HG03432 (cell line): ENCODE data around the gene MYO1D.
"Not testable (repeated sequence)": the region's sequence is repeated elsewhere in the genome, so short reads cannot be mapped to it uniquely, and the experiment has no call there.

Experiments
- ATAC-seq: cut with Tn5 transposase; IDR thresholded peaks from one replicate; pipeline ENCODE4 v1.9.1; 2021; ENCODE audit warnings: mild to moderate bottlenecking, moderate library complexity; ENCODE audit not compliant: unreplicated experiment

Gene MYO1D

GRCh38 chr17:32551186-32551955 lies 325.6 kb downstream of the MYO1D start:
- ATAC-seq = peak; percentile 82

- no peak for ATAC-seq
Observed at GRCh38 chr17:32549559-32549958, 327.4 kb downstream of the MYO1D start.

GRCh38 chr17:32546031-32546444 lies 330.9 kb downstream of the MYO1D start:
- no peak for ATAC-seq

- ATAC-seq = no peak
Observed at GRCh38 chr17:32542186-32542585, 334.7 kb downstream of the MYO1D start.

DNA sequence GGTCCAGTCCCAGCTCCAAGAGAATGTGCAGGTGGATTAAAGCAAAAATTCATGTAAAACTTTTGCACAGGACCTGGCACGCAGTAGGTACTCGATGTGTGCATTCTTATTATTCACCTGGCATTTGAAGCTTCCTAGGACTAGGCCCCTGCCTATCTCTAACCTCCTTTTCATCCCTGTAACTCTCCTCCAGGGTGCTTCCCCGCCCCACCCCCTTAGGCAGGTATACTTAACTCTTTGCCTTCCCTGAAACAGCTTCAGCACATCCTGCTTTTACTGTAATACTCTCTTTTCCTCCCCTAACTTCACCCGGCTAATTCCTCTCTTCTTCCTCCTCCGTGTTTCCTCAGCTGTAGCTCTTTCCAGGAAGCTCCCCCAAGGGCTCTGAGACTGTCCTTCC lies 335.3 kb downstream of the MYO1D start:
- ATAC-seq = no peak

DNA sequence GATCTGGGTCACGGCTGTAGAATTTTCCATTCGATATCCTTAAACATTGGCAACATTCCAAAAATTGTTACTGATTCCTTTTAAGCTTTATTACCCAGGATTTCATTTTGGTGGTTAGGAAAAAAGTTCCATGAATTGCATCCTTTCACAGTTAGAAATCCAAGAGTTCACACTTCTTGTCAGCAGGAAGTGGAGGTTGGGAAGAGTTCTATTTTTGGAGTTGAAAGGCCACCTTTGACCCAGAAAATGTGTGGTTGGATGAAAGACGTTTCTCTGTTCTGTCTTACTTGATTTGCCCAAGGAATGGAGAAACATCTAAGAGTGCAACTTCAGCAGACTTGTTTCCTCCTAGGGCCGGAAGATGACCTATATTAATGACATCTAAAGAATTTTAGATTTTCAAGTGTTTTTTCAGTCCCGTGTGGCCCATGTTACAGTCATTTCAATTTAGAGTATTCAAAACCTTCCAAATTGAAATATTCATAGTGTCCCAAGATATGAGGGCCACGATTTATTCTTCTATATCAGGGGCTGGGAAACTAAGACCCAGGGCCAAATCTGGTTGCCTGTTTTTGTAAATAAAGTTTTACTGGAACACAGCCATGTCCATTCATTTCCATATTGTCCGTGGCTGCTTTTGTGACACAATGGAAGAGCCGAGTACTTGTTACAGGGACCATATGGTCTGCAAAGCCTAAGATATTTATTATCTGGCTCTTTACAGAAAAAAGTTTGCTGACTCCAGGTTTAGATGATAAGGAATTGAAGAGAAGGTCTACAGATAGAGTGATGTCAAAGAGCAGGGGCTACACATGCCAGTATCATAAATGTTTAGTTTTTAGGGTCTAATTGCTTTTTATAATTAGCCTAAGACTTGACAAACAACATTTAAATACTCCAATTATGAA lies 339.9 kb downstream of the MYO1D start:
- no peak for ATAC-seq

GRCh38 chr17:32533296-32533695 lies 343.6 kb downstream of the MYO1D start:
- no peak for ATAC-seq

GRCh38 chr17:32529604-32530003 lies 347.3 kb downstream of the MYO1D start:
- no peak for ATAC-seq

DNA sequence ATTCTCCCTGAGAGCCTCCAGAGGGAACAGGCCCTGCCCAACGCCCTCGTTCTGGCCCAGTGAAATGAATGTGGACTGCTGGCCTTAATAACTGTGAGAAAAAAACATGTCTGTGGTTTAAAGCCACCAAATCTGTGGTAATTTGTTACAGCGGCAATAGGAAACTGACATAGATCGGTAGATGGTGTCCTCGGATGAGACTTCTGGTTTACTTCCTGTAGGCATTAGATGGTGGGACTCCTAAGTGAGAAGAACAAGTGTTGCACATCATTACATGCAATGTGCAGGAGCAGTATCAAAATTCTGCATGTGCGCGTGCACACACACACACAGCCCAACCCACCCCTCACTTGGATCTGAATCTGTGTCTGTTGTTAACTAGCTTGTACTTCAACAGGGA lies 348.1 kb downstream of the MYO1D start:
- ATAC-seq = no peak

DNA sequence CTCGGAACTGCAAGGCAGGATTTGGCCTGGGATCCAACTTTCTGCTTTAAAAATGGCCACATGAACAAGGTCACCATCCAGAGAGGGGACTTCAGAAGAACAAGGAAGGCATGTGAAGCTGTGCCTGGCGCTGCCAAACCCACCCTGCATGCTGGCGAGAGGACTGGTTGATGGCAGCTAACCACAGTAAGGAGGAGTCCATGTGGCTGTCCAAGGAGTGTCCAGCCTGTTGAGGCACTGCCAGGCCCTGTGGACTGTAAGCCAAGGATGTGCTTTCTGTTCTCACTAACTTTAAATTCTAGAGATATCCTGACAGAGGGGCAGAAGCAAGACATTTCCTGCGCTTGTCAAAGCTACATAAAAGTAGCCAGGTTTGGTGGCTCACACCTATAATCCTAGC lies 349.8 kb downstream of the MYO1D start:
- ATAC-seq = no peak

- no peak for ATAC-seq
Observed at GRCh38 chr17:32525122-32525521, 351.8 kb downstream of the MYO1D start.

- ATAC-seq = not testable (repeated sequence)
Observed at GRCh38 chr17:32524553-32524880, 352.4 kb downstream of the MYO1D start.

DNA sequence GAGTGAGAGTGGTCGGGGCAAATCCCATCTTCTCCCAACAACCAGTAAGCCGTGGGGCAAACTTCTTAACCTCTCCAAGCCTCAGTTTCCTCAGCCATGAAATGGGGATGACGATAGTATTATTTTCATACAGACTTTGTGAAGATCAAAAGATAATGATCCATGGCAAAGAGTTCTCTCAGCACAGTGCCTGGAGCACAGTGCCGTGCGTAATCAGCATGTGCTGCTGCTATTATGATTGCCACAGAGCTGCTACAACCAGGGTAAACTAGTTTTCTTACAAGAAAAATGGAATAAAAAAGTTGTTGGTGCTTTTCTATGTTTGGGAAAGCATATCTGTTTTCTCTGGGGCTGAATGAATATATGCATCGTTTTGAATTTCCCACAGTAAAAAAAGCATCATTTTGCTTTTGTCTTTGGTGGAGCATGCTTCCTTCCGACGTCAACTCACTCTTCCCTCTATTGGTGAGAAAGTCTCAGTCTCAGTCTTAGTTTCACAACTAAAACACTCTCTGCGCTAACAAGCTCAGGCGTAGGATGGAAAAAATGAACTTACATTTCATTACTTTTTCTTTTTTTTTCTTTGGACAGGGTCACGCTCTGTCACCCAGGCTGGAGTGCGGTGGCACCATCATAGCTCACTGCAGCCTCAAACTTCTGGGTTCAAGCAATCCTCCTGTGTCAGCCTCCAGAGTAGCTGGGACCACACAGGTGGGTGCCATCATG lies 352.9 kb downstream of the MYO1D start:
- peak; percentile 52 for ATAC-seq

- peak; percentile 61 for ATAC-seq
Observed at GRCh38 chr17:32523017-32523680, 353.8 kb downstream of the MYO1D start.

DNA sequence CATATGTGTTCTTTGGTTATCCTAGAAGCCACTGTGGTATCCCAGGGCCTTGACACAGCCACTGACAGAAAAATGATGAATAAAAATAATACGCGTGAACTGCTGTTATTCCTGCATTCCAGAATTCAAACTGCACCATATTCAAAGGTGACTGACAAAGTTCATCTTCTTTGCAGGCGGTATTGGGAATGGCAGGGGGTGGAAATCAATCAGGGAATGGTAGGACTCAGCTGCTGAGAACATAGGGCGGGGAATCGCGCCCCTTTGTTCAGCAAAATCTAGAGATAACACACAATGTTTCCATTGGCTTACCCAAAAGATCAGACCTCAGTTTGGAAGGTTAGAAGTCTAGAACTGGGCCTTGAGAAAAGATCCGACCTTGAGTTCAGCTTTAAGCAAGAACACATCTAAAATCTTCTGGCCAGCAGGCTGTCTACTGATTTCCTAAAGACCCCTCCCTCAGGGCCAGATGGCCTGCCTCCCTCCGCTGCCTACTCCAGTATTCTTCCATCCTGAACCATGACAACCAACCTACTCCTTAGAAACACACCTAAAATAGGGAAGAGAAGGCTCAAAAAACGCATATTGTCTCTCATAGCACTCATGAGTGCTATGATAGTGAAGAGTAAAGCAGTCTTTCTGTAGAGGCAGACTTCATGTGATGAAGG lies 356.1 kb downstream of the MYO1D start:
- no peak for ATAC-seq

DNA sequence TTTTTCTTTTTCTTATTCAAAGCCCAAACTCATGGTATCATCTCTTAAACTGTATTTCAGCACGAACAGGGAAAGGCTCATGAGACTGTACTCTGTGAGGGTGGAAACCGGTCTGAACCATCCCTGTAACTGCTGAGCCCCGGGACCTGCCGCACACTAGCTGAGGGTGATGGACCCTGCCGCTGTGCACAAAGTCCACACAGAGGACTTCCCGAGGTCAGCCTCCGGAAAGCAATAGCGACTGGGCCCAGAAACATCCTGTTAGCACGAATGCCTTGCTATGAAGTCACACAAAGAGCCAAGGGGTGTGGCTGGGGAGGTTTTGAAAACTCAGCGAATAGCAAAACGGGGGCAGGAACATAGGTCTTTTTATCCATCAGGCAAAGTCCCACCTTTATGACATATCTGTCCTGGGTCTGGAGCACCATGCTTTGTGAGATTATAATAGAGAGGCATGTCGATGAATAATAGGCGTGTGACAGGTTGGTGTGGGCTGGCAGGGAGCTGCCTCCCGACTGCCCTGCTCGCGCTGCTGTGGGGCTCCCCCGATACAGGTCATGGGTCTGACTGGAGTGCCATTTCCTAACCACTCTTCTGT lies 356.7 kb downstream of the MYO1D start:
- no peak for ATAC-seq

GRCh38 chr17:32519228-32520103 lies 357.5 kb downstream of the MYO1D start:
- ATAC-seq = no peak

- ATAC-seq = no peak
Observed at GRCh38 chr17:32518646-32519227, 358.2 kb downstream of the MYO1D start.

- ATAC-seq = no peak
Observed at GRCh38 chr17:32517982-32518381, 358.9 kb downstream of the MYO1D start.
